Fibroblast of lung (primary cell): ENCODE measurements around the gene NEK6. TPM values are rescaled to one million over a fixed set of nuclear protein-coding genes. Genes with fewer than 3 reads are reported as not detected.

ENCODE experiments used
- DNase-seq, 2 donors: peaks; one replicate each; pipeline versions ENCODE4 v3.0.0 to v3.0.0-alpha.2; 2010; ENCODE audit warnings: low read depth in 2 of 2
- H2AFZ ChIP-seq: 2 replicates; pipeline ENCODE4 v1.5.1; 2012; ENCODE audit warnings: low read length, control low read depth, inconsistent platforms
- H3K27ac ChIP-seq: 2 replicates; pipeline ENCODE4 v1.5.1; 2011; ENCODE audit warnings: low read length, control low read depth; ENCODE audit not compliant: insufficient read depth
- H3K27me3 ChIP-seq: 2 replicates; pipeline ENCODE4 v1.5.1; 2011; ENCODE audit warnings: mild to moderate bottlenecking, low read length; ENCODE audit not compliant: control insufficient read depth, insufficient read depth
- H3K36me3 ChIP-seq: 2 replicates; pipeline ENCODE4 v1.5.1; 2011; ENCODE audit warnings: low read length; ENCODE audit not compliant: control insufficient read depth, insufficient read depth
- H3K4me1 ChIP-seq: 2 replicates; pipeline ENCODE4 v1.5.1; 2011; ENCODE audit warnings: low read length; ENCODE audit not compliant: control insufficient read depth, insufficient read depth; ENCODE audit errors: extremely low read depth
- H3K4me2 ChIP-seq: 2 replicates; pipeline ENCODE4 v1.5.1; 2011; ENCODE audit warnings: low read length, control low read depth; ENCODE audit not compliant: insufficient read depth; ENCODE audit errors: extremely low read depth
- H3K4me3 ChIP-seq, 4 experiments: fragments of 200-600 bp in 1 of 4; sonication (generic) in 1 of 4; replicated peaks in 1 of 4; 2 replicates each; pipeline ENCODE4 v1.5.1; 2011 to 2016; ENCODE audit warnings: low read length in 4 of 4, low read depth in 3 of 4, mild to moderate bottlenecking in 3 of 4, control low read depth in 2 of 4, inconsistent platforms in 1 of 4, mixed read lengths in 1 of 4; ENCODE audit not compliant: insufficient read depth in 1 of 4; ENCODE audit errors: control extremely low read depth in 1 of 4
- H3K79me2 ChIP-seq: 2 replicates; pipeline ENCODE4 v1.5.1; 2012; ENCODE audit warnings: mild to moderate bottlenecking, low read length, inconsistent platforms; ENCODE audit not compliant: control insufficient read depth, insufficient read depth
- H3K9ac ChIP-seq: 2 replicates; pipeline ENCODE4 v1.5.1; 2011; ENCODE audit warnings: mild to moderate bottlenecking, low read length, control low read depth; ENCODE audit not compliant: insufficient read depth
- H3K9me3 ChIP-seq: 2 replicates; pipeline ENCODE4 v1.5.1; 2012; ENCODE audit warnings: low read depth, low read length; ENCODE audit not compliant: control insufficient read depth, insufficient read depth
- H4K20me1 ChIP-seq: 2 replicates; pipeline ENCODE4 v1.5.1; 2011; ENCODE audit warnings: low read length; ENCODE audit not compliant: control insufficient read depth, insufficient read depth; ENCODE audit errors: extremely low read depth
- EZH2 ChIP-seq: IDR thresholded peaks from 2 replicates; pipeline ENCODE4 v1.5.1; 2012; ENCODE audit warnings: low read length, control low read depth, mild to moderate bottlenecking; ENCODE audit errors: missing control alignments
- polyA plus RNA-seq, 2 donors: library from polyadenylated mRNA; depleted of rRNA in 1 of 2; stranded (reverse) in 1 of 2; unstranded in 1 of 2; fragments of >200 nt; gene quantifications; 2 replicates each; pipeline ENCODE4 v1.2.1, GENCODE V29; 2011 to 2012; ENCODE audit warnings: missing spikeins in 1 of 2
- total RNA-seq: library from RNA; depleted of rRNA; stranded (reverse); fragments of >200 nt; gene quantifications from 2 replicates; pipeline ENCODE4 v1.2.1, GENCODE V29; 2014
- TF ChIP-seq, protein P1 (sequence below), 2 donors: IDR thresholded peaks in 1 of 2; conservative IDR thresholded peaks in 1 of 2; 1 replicate in 1 of 2; 2 replicates in 1 of 2; pipeline ENCODE4 v1.5.1; 2011 to 2012; ENCODE audit warnings: low read length in 2 of 2, control low read depth in 1 of 2, inconsistent platforms in 1 of 2, low read depth in 1 of 2, mild to moderate bottlenecking in 1 of 2

The NEK6 gene
- total and polyA plus RNA-seq, 2 donors (not counting 1 experiment from before 2014, with no cell fraction given): 71.2 to 71.4 TPM

DNA sequence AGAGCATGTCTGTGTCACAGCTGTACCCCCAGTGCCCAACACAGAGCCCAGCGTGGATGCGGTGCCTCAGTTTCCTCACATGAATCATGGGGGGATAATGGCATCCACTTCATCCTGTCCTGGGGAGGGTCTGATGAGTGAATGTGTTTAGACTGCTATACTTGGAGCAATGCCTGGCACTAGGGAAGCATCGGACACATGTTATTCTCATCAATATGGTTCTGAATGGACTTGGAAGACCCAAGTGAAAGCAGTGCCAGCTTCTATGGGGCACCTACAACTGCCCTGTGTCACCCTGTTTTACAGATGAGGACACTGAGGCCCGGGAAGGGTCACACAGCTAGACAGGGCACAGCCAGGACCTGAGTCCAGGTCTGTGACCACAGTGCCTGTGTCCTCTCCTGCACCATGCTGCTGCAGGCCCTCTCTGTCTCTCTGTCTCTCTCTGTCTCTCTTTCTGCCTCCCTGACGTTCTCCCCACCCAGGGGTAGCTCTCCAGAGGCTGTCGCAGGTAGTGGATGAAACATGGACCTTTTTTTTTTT is 42.3 kb upstream of the NEK6 start:
- no peaks in the 10 kb centered on the region for H3K79me2 ChIP-seq
- DNase-seq: no peak
- no peak overlapping the region for H3K4me2 ChIP-seq
- no peak overlapping the region for H3K27ac ChIP-seq
- no peaks in the 10 kb centered on the region for H4K20me1 ChIP-seq
- H2AFZ ChIP-seq: no peak overlapping the region
- H3K4me3 ChIP-seq: no peak overlapping the region
- TF ChIP-seq, protein P1, sequence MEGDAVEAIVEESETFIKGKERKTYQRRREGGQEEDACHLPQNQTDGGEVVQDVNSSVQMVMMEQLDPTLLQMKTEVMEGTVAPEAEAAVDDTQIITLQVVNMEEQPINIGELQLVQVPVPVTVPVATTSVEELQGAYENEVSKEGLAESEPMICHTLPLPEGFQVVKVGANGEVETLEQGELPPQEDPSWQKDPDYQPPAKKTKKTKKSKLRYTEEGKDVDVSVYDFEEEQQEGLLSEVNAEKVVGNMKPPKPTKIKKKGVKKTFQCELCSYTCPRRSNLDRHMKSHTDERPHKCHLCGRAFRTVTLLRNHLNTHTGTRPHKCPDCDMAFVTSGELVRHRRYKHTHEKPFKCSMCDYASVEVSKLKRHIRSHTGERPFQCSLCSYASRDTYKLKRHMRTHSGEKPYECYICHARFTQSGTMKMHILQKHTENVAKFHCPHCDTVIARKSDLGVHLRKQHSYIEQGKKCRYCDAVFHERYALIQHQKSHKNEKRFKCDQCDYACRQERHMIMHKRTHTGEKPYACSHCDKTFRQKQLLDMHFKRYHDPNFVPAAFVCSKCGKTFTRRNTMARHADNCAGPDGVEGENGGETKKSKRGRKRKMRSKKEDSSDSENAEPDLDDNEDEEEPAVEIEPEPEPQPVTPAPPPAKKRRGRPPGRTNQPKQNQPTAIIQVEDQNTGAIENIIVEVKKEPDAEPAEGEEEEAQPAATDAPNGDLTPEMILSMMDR (conservative IDR thresholded peaks at IDR 0.05 in 1 of 2, IDR thresholded peaks at IDR 0.05 in 1 of 2; ENCODE audit: low read depth in 1 of 2, low read length in 2 of 2): no peak
- TF ChIP-seq EZH2: no peak
- H3K9me3 ChIP-seq: no peaks in the 10 kb centered on the region
- no peak overlapping the region for H3K9ac ChIP-seq
- H3K4me1 ChIP-seq: no peaks in the 10 kb centered on the region
- H3K27me3 ChIP-seq: peaks cover 4% of the 10 kb centered on the region
- no peaks in the 10 kb centered on the region for H3K36me3 ChIP-seq

DNA sequence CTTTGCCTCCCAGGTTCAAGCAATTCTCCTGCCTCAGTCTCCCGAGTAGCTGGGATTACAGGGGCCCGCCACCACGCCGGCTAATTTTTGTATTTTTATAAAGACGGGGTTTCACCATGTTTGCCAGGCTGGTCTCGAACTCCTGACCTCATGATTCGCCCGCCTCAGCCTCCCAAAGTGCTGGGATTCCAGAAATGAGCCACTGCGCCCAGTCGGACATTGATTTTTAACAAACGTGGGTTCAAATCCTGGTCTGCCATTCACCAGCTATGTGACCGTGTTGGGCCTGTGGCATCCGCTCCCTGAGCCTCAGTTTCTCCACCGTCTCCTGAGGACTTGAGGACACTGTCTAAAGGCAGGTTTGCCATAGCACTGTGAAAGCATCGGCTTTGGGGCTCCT is 41.8 kb upstream of the NEK6 start:
- no peak overlapping the region for H3K4me3 ChIP-seq
- no peak overlapping the region for H2AFZ ChIP-seq
- H3K9ac ChIP-seq: no peak overlapping the region
- no peaks in the 10 kb centered on the region for H3K4me1 ChIP-seq
- DNase-seq: no peak
- no peaks in the 10 kb centered on the region for H4K20me1 ChIP-seq
- no peak overlapping the region for H3K4me2 ChIP-seq
- H3K79me2 ChIP-seq: no peaks in the 10 kb centered on the region
- H3K27me3 ChIP-seq: peaks cover 5% of the 10 kb centered on the region
- H3K9me3 ChIP-seq: no peaks in the 10 kb centered on the region
- H3K36me3 ChIP-seq: no peaks in the 10 kb centered on the region
- no peak for TF ChIP-seq EZH2
- TF ChIP-seq, protein P1 (conservative IDR thresholded peaks at IDR 0.05 in 1 of 2, IDR thresholded peaks at IDR 0.05 in 1 of 2; ENCODE audit: low read depth in 1 of 2, low read length in 2 of 2): no peak
- no peak overlapping the region for H3K27ac ChIP-seq

DNA sequence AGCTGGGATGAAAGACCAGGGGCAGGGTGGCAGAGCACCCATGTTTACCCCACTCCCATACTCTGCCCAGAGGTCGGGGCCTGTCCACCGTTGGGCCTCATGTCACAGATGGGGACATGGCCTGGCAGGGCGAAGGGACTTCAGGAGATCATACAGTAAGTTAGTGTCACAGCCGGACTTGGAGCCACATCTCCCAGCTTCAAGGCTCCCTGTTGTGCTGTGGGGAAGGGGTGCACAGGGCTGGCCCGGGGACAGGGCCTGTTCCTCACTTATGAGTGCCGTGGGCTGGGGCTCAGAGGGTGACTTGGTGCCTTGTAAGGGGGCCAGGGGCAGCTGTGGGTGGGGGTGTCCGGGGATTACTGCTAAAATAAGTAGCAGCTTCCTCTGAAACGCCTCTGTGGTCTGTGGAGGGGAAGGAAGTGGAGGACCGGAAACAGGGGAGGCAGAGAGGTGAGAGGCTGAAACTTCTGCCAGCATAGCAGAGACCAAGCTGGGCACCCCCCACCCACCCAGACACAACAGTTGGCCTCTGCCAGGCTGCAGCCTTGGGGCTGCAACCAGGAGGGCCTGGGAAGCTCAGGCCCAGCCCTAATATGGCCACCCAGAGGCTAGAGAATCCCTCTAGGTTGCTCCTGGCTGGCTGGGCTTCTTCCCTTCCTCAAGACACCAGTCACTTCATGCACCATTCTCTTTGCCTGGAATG is 41.1 kb upstream of the NEK6 start:
- no peaks in the 10 kb centered on the region for H4K20me1 ChIP-seq
- no peaks in the 10 kb centered on the region for H3K79me2 ChIP-seq
- H2AFZ ChIP-seq: no peak overlapping the region
- no peak overlapping the region for H3K9ac ChIP-seq
- no peak overlapping the region for H3K4me3 ChIP-seq
- H3K4me1 ChIP-seq: no peaks in the 10 kb centered on the region
- H3K27me3 ChIP-seq: peaks cover 6% of the 10 kb centered on the region
- H3K9me3 ChIP-seq: no peaks in the 10 kb centered on the region
- TF ChIP-seq EZH2: no peak
- TF ChIP-seq, protein P1 (conservative IDR thresholded peaks at IDR 0.05 in 1 of 2, IDR thresholded peaks at IDR 0.05 in 1 of 2; ENCODE audit: low read depth in 1 of 2, low read length in 2 of 2): no peak
- DNase-seq: no peak
- H3K4me2 ChIP-seq: no peak overlapping the region
- H3K27ac ChIP-seq: no peak overlapping the region
- no peaks in the 10 kb centered on the region for H3K36me3 ChIP-seq
